22Rv1 (cell line): ENCODE results near the gene TIMELESS.

Experiments used
- H3K27ac ChIP-seq: fragments of 450-650 bp; 2 replicates; pipeline ENCODE4 v1.5.1; 2017
- ZFX ChIP-seq: fragments of 450-650 bp; IDR thresholded peaks from 2 replicates; pipeline ENCODE4 v1.6.1; 2017; ENCODE audit warnings: antibody characterized with exemption, borderline replicate concordance
- TF ChIP-seq, protein P1 (sequence below): fragments of 450-650 bp; IDR thresholded peaks from 2 replicates; pipeline ENCODE4 v1.5.1; 2017; ENCODE audit warnings: mild to moderate bottlenecking

Gene TIMELESS

DNA sequence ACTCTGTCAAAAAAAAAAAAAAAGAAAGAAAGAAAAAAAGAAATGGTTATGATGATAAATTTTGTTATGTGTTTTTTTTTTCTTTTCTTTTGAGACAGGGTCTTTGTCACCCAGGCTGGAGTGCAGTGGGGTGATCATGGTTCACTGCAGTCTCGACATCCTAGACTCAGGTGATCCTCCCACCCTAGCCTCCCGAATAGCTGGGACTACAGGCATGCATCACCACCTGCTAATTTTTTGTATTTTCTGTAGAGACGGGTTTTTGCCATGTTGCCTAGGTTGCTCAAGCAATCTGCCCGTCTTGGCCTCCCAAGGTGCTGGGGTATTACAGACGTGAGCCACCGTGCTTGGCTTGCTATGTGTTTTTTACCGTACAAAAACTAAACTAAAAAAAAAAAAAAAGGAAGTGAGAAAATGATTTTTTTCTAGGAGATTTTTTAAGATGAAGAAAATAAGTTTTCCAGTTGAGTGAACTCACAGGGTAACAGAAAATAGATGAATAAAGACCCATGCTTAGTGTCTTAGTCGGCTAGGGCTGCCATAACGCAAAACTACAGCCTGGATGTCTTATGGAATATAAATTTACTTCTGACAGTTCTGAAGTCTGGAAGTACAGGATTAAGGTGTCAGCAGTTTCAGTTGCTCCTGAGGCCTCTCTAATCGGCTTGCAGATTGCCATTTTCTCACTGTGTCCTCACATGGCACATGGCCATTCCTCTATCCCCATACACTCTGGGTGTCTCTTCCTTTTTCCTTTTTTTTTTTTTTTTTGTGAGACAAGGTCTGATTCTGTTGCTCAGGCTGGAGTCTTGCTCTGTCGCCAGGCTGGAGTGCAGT, 73.4 kb downstream of the TIMELESS start:
- TF ChIP-seq, protein P1, sequence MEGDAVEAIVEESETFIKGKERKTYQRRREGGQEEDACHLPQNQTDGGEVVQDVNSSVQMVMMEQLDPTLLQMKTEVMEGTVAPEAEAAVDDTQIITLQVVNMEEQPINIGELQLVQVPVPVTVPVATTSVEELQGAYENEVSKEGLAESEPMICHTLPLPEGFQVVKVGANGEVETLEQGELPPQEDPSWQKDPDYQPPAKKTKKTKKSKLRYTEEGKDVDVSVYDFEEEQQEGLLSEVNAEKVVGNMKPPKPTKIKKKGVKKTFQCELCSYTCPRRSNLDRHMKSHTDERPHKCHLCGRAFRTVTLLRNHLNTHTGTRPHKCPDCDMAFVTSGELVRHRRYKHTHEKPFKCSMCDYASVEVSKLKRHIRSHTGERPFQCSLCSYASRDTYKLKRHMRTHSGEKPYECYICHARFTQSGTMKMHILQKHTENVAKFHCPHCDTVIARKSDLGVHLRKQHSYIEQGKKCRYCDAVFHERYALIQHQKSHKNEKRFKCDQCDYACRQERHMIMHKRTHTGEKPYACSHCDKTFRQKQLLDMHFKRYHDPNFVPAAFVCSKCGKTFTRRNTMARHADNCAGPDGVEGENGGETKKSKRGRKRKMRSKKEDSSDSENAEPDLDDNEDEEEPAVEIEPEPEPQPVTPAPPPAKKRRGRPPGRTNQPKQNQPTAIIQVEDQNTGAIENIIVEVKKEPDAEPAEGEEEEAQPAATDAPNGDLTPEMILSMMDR = no peak
- no peak for TF ChIP-seq ZFX
- no peak overlapping the region for H3K27ac ChIP-seq

DNA sequence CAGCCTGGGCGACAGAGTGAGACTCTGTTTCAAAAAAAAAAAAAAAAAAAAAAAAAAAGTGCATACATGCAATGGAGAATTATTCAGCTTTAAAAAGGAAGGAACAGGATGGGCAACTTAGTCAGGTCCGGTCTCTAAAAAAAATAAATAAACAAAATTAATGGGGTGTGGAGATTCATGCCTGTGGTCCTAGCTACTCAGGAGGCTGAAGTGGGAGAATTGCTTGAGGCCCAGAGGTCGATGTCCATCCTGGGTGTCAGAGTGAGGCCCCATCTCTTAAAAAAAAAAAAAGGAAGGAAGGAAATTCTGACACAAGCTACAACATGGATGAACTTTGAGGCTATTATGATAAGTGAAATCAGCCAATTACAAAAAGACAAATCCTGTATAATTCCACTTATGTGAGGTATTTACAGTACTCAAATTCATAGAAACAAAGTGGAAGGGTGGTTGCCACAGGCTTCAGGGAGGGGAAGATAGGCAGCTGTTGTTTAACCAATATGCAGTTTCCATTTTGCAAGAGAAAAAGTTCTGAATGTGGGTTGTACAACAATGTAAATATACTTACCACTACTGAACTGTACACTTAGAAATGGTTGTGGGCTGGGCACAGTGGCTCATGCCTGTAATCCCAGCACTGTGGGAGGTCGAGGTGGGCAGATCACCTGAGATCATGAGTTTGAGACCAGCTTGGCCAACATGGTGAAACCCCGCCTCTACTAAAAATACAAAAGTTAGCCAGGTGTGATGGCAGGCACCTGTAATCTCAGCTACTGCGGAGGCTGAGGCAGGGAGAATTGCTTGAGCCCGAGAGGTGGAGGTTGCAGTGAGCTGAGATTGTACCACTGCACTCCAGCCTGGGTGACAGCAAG, 74.3 kb downstream of the TIMELESS start:
- H3K27ac ChIP-seq = no peak overlapping the region

DNA sequence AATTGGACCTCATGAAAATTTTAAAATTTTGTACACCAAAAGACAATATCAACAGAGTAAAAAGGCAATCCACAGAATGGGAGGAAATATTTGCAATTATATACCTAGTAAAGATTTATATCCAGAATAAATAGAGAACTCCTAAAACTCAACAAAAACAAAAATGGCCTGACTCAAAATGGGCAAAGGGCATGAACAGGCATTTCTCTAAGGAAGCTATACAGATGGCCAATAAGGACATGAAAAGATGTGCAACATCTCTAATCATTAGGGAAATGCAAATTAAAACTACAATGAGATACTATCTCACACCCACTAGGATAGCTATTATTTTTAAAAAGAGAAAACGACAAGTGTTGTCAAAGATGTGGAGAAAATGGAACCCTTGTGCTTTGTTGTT, 75.7 kb downstream of the TIMELESS start:
- TF ChIP-seq, protein P1 = no peak
- TF ChIP-seq ZFX = no peak
- no peak overlapping the region for H3K27ac ChIP-seq

More for the DNA sequence above, 74.3 kb downstream of the TIMELESS start:
- TF ChIP-seq, protein P1 = no peak

DNA sequence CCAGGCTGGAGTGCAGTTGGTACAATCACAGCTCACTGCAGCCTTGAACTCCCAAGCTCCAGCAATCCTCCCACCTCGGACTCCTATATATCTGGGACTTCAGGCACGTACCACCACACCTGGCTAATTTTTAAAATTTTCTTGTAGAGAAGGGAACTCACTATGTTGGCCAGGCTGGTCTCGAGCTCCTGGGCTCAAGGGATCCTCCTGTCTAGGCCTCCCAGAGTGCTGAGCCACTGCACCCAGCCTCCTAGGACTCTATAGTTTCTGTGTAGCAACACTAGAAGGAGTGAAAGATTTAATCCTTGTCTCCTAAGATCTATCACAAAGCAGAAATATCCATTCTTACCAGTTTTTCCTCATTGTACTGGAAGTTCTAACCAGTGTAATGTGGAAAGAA, 82.3 kb downstream of the TIMELESS start:
- TF ChIP-seq ZFX = no peak
- TF ChIP-seq, protein P1 = no peak
- no peak overlapping the region for H3K27ac ChIP-seq
